Heart right ventricle (tissue), 16 donors: ENCODE data around the gene CD22. TPM values are rescaled to one million over a fixed set of nuclear protein-coding genes. Genes with fewer than 3 reads are reported as not detected.
"Not testable (repeated sequence)": the region's sequence is repeated elsewhere in the genome, so short reads cannot be mapped to it uniquely, and the experiment has no call there.

ENCODE experiments used
- ATAC-seq, 8 donors: fragments of 200-7000 bp; cut with Tn5 transposase; one replicate each; pipeline ENCODE4 v1.9.1; 2020; ENCODE audit warnings: mild to moderate bottlenecking in 8 of 8, moderate library complexity in 8 of 8, moderate number of reproducible peaks in 1 of 8
- DNase-seq, 2 donors: peaks; one replicate each; pipeline ENCODE4 v3.0.0-alpha.2; 2020
- H3K27ac ChIP-seq, 10 donors: fragments of 200-600 bp; sonication (generic) in 2 of 10; one replicate each; pipeline versions ENCODE4 v1.5.0 to v1.8.0; 2020 to 2022; ENCODE audit warnings: mild to moderate bottlenecking in 3 of 10
- H3K27me3 ChIP-seq, 7 donors: fragments of 200-600 bp; one replicate each; pipeline ENCODE4 v1.8.0; 2021 to 2022; ENCODE audit warnings: mild to moderate bottlenecking in 2 of 7
- H3K36me3 ChIP-seq, 9 donors: fragments of 200-600 bp; sonication (generic) in 1 of 9; one replicate each; pipeline versions ENCODE4 v1.5.0 to v1.8.0; 2020 to 2022; ENCODE audit warnings: mild to moderate bottlenecking in 2 of 9
- H3K4me1 ChIP-seq, 9 donors: fragments of 200-600 bp; sonication (generic) in 1 of 9; one replicate each; pipeline versions ENCODE4 v1.5.0 to v1.8.0; 2020 to 2022; ENCODE audit warnings: mild to moderate bottlenecking in 4 of 9
- H3K4me3 ChIP-seq, 10 donors: fragments of 200-600 bp; sonication (generic) in 2 of 10; one replicate each; pipeline versions ENCODE4 v1.5.0 to v1.8.0; 2020 to 2022; ENCODE audit warnings: mild to moderate bottlenecking in 7 of 10, moderate library complexity in 2 of 10
- H3K9me3 ChIP-seq, 11 donors: fragments of 200-600 bp in 10 of 11; sonication (generic) in 2 of 11; one replicate each; pipeline versions ENCODE4 v1.5.0 to v1.8.0; 2013 to 2022; ENCODE audit warnings: mild to moderate bottlenecking in 2 of 11, control low read depth in 1 of 11, moderate library complexity in 1 of 11
- CTCF ChIP-seq, 9 donors: fragments of 200-600 bp; sonication (generic) in 2 of 9; IDR thresholded peaks; one replicate each; pipeline versions ENCODE4 v1.5.0 to v1.8.0; 2021 to 2022; ENCODE audit warnings: antibody characterized with exemption in 9 of 9, mild to moderate bottlenecking in 5 of 9, moderate library complexity in 1 of 9
- WGBS, 2 donors: extraction: QIAGEN DNeasy Blood & Tissue Kit; methylation state at CpG; one replicate each; pipeline ENCODE4 v1.1.7; 2013; ENCODE audit warnings: inconsistent platforms in 1 of 2; 5-methylcytosine and 5-hydroxymethylcytosine counted together
- intact Hi-C, 10 donors: fragments of 100-400 bp; cut with DNase I; formaldehyde crosslinking; loops; one replicate each; pipeline versions ENCODE4 v1.11.1 to v1.14.2; 2022
- polyA plus RNA-seq, 2 donors: library from polyadenylated mRNA; stranded (reverse); fragments of 200-250 nt; gene quantifications; one replicate each; pipeline ENCODE4 v1.2.3, GENCODE V29; 2013
- total RNA-seq, 10 donors: library from RNA; stranded (reverse); fragmentation: NEBNext Ultra II Directional in 3 of 10; extraction: Animal tissue kit (Norgen Biotek cat#: 25700) in 3 of 10; gene quantifications; one replicate each; pipeline versions ENCODE4 v1.2.1 to v1.2.4, GENCODE V29; 2021 to 2023
- donor health status: Arrhythmogenic right ventricular cardiomyopathy.
- donor health status: ischemic (EF 13 %, LVEDD 7.1; RV severe dilation, severe dysfunction).
- donor health status: healthy with polysubstance abuse.
- donor health status: DM: no; HTN: yes; CAD: no.
- donor health status: DM: no; HTN: no; CAD: no.
- donor health status: ischemic (EF 25% LVEDD 6.9; RV normal size, moderate dysfunction).
- donor health status: ischemic (EF 25% LVEDD 5.7; RV mildly dilated, moderate dysfunction).
- donor health status: healthy.
- donor health status: DM: yes; HTN: yes; CAD: no.
- donor health status: Ischemic cardiomyopathy.
- donor health status: ischemic (EF 35%, LVEDD 5.7; RV mildly dilated, moderate dysfunction).
- donor health status: nonischemic (EF 11% LVEDD 7.7; RV severe dilation, severe dysfunction).
- donor health status: DM: yes; HTN: yes; CAD: no.
- donor health status: PGD.
- donor health status: ischemic (EF 29% LVEDD 5.4; RV normal size, mild dysfunction).
- donor health status: nonischemic (EF 23%, LVEDD 6.1; RV moderate dilation, normal function).

CD22 gene
- total and polyA plus RNA-seq, 12 donors = 0.07 to 1.6 (median 0.38) TPM; not detected in 2

DNA sequence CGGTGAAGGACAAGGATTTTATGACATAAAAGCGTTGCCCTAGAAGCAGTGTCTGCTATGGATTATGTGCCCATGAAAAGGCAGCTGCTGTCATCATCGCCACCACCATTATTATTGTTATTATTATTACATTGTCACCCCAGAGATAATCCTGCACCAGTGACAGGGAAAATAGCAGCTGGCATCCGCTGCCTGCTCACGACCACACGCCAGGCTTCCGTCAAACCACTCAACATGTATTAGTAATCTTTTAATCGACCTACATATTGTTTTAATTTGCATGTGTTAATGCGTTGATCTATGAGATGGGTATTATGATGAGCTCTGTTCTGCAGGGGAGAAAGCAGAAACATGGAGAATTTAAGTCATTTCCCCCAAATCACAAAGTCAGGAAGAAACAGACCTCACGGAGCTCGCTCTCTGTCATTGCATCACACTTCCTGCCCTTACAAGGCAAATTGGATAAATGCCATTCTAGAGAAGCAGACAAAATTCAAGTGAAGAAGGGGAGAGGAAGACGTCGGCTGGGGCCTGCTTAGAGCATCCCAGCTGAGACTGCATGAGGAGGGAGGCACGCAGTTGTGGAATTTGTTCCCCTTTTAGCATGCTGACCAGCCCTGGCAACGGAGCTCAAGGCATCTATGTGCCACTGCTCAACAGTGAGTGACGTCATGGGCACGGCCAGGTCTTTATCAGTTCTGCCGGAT lies 29.0 kb downstream of the CD22 start, which contains the start of gene FFAR3:
Gene FFAR3 (plus strand): TSS at position 594 of the 707 bp plus-strand sequence. CDS start 431 bp downstream, outside the sequence.
- Histone ChIP-seq H3K27ac (no peak within 1 kb of the TSS), H3K36me3 (no peaks in the 10 kb centered on the region), H3K4me3 (no peak within 1 kb of the TSS), H3K4me1 (peaks cover 0 to 19% (median 6%) of the 10 kb centered on the region in 9 donors), H3K9me3 (no peaks in the 10 kb centered on the region), H3K27me3 (peaks cover 0 to 4% (median 0%) of the 10 kb centered on the region in 7 donors)
- intact Hi-C loops = loop anchor here in 2 of 10 donors (2.0 to 10.0 kb wide), 2 partner anchors 107 to 137 kb away; partner anchors contain the start of gene KRTDAP (in 1 of the 2)
- ATAC-seq = peak in 7 of 8 donors; percentile 33 to 84 (median 67)
- 42 to 50% methylated on average over 18 of the region's 18 CpGs for WGBS, 2 donors
- no peak for TF ChIP-seq CTCF (IDR thresholded peaks at IDR 0.05)
- peak in 1 of 2 donors; percentile 29 for DNase-seq

GRCh38 chr19:35358834-35359233 lies 29.8 kb downstream of the CD22 start:
- not testable (repeated sequence) for H3K36me3 ChIP-seq, H3K4me3 ChIP-seq, H3K27me3 ChIP-seq, DNase-seq, H3K27ac ChIP-seq, H3K9me3 ChIP-seq
- ATAC-seq = peak in 2 of 8 donors; percentile 14 to 32
- 84% methylated on average over 10 to 11 of the region's 16 CpGs for WGBS, 2 donors
- intact Hi-C loops = loop anchor here in 1 of 10 donors (10.0 kb wide), 1 partner anchor 136 kb away; the partner anchor contains the start of gene KRTDAP
- H3K4me1 ChIP-seq = peaks cover 0 to 12% (median 6%) of the 10 kb centered on the region in 9 donors

GRCh38 chr19:35359395-35359794 lies 30.4 kb downstream of the CD22 start:
- intact Hi-C loops = loop anchor here in 1 of 10 donors (10.0 kb wide), 1 partner anchor 135 kb away; the partner anchor contains the start of gene KRTDAP

DNA sequence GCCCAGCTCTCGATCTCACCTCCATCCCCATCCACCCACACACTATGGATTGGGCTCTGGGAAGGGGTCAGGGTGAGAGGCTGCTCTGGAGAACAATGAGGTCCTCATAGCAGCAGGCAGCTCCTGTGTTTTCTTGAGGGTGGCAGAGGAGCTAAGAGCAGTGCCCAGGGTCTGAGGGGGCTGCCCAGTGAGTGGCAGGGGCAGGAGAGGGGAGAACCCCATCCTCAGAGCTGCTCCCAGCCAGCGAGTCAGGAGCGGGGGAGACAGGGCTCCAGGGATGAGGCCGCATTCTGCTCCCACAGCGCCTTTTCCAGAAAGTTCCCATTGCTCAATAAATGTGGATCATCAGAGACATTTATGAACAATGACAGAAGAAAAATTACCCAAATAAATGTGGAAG lies 31.1 kb downstream of the CD22 start:
- ATAC-seq, DNase-seq, H3K36me3 ChIP-seq, H3K27ac ChIP-seq, H3K9me3 ChIP-seq, H3K27me3 ChIP-seq, intact Hi-C loops, H3K4me3 ChIP-seq: not testable (repeated sequence)
- H3K4me1 ChIP-seq = peaks cover 0 to 12% (median 6%) of the 10 kb centered on the region in 9 donors
- WGBS, 2 donors = 92 to 93% methylated on average over 2 to 3 of the region's 5 CpGs

More at GRCh38 chr19:35359395-35359794, 30.4 kb downstream of the CD22 start:
- H3K4me1 ChIP-seq = peaks cover 0 to 12% (median 6%) of the 10 kb centered on the region in 9 donors
- peak in 1 of 8 donors; percentile 31 for ATAC-seq
- H3K27me3 ChIP-seq, H3K4me3 ChIP-seq, H3K36me3 ChIP-seq, H3K9me3 ChIP-seq, DNase-seq, H3K27ac ChIP-seq: not testable (repeated sequence)
- 88 to 94% methylated on average over 19 to 20 of the region's 21 CpGs for WGBS, 2 donors

- Histone ChIP-seq H3K9me3 (no peaks in the 10 kb centered on the region), H3K27me3 (peaks cover 0 to 4% (median 0%) of the 10 kb centered on the region in 7 donors), H3K27ac (no peak overlapping the region), H3K4me1 (peaks cover 0 to 12% (median 6%) of the 10 kb centered on the region in 9 donors), H3K4me3 (no peak overlapping the region), H3K36me3 (no peaks in the 10 kb centered on the region)
- DNase-seq = no peak
- no peak for ATAC-seq
- 47 to 66% methylated on average over 5 of the region's 5 CpGs for WGBS, 2 donors
- intact Hi-C loops = no loop called here
- TF ChIP-seq CTCF (IDR thresholded peaks at IDR 0.05) = no peak
These were observed 32.0 kb downstream of the CD22 start for GRCh38 chr19:35360880-35361420.
